Activated CD4-positive, alpha-beta T cell treated with anti-CD3 and anti-CD28 coated beads for 24 hours (primary cell): Measurements from ENCODE around the gene HIRA.
"Not testable (repeated sequence)": the region's sequence is repeated elsewhere in the genome, so short reads cannot be mapped to it uniquely, and the experiment has no call there.

Experiments
- DNase-seq, 2 donors: peaks; one replicate each; pipeline ENCODE4 v3.0.0-alpha.2; 2020; ENCODE audit warnings: low read depth in 2 of 2

HIRA gene

GRCh38 chr22:19356708-19357269, 74.7 kb downstream of the HIRA start:
- no peak for DNase-seq

GRCh38 chr22:19355413-19356157, 75.9 kb downstream of the HIRA start:
- DNase-seq = no peak

- DNase-seq = no peak
Measured at GRCh38 chr22:19354201-19354600, 77.3 kb downstream of the HIRA start.

- DNase-seq = no peak
Measured at GRCh38 chr22:19353363-19354131, 78.0 kb downstream of the HIRA start.

- no peak for DNase-seq
Measured at GRCh38 chr22:19352766-19353165, 78.8 kb downstream of the HIRA start.

GRCh38 chr22:19352217-19352616, 79.3 kb downstream of the HIRA start:
- no peak for DNase-seq

GRCh38 chr22:19351604-19352003, 79.9 kb downstream of the HIRA start:
- no peak for DNase-seq

- no peak for DNase-seq
Measured at GRCh38 chr22:19350947-19351346, 80.6 kb downstream of the HIRA start.

GRCh38 chr22:19350476-19350859, 81.1 kb downstream of the HIRA start:
- no peak for DNase-seq

- DNase-seq = no peak
Measured at GRCh38 chr22:19349778-19350475, 81.6 kb downstream of the HIRA start.

- no peak for DNase-seq
Measured at GRCh38 chr22:19346677-19347265, 84.8 kb downstream of the HIRA start.

- DNase-seq = no peak
Measured at GRCh38 chr22:19344420-19344819, 87.1 kb downstream of the HIRA start.

- DNase-seq = no peak
Measured at GRCh38 chr22:19343470-19343869, 88.1 kb downstream of the HIRA start.

GRCh38 chr22:19341500-19341899, 90.0 kb downstream of the HIRA start:
- no peak for DNase-seq

- no peak for DNase-seq
Measured at GRCh38 chr22:19337137-19337536, 94.4 kb downstream of the HIRA start.

- no peak for DNase-seq
Measured at GRCh38 chr22:19336133-19337075, 95.1 kb downstream of the HIRA start.

- no peak for DNase-seq
Measured at GRCh38 chr22:19331975-19332374, 99.6 kb downstream of the HIRA start.

- no peak for DNase-seq
Measured at GRCh38 chr22:19331474-19331873, 100.1 kb downstream of the HIRA start.

- DNase-seq = no peak
Measured at GRCh38 chr22:19330865-19331418, 100.6 kb downstream of the HIRA start.

- DNase-seq = not testable (repeated sequence)
Measured at GRCh38 chr22:19330205-19330604, 101.3 kb downstream of the HIRA start.
